GM18873 (cell line): ENCODE measurements around the gene KBTBD4.
"Not testable (repeated sequence)": the region's sequence is repeated elsewhere in the genome, so short reads cannot be mapped to it uniquely, and the experiment has no call there.

Experiments used
- ATAC-seq: cut with Tn5 transposase; IDR thresholded peaks from one replicate; pipeline ENCODE4 v1.9.1; 2021; ENCODE audit warnings: mild to moderate bottlenecking, moderate library complexity, moderate number of reproducible peaks; ENCODE audit not compliant: unreplicated experiment, low FRiP score

KBTBD4 gene

DNA sequence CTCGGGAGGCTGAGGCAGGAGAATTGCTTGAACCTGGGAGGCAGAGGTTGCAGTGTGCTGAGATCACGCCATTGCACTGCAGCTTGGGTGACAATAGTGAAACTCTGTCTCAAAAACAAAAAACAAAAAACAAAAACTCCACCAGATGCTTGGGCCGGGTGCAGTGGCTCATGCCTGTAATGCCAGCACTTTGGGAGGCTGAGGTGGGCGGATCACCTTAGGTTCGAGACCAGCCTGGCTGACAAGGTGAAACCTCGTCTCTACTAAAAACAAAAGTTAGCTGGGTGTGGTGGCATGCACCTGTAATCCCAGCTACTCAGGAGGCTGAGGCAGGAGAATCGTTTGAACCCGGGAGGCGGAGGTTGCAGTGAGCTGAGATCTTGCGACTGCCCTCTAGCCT, 14.4 kb downstream of the KBTBD4 start:
- ATAC-seq, result not testable (repeated sequence)

- not testable (repeated sequence) for ATAC-seq
Observed at GRCh38 chr11:47562393-47562792, 16.4 kb downstream of the KBTBD4 start.

GRCh38 chr11:47560426-47560825, 18.3 kb downstream of the KBTBD4 start:
- ATAC-seq, result no peak

- no peak for ATAC-seq
Observed at GRCh38 chr11:47558695-47559094, 20.1 kb downstream of the KBTBD4 start.

GRCh38 chr11:47557004-47557403, 21.8 kb downstream of the KBTBD4 start:
- not testable (repeated sequence) for ATAC-seq

DNA sequence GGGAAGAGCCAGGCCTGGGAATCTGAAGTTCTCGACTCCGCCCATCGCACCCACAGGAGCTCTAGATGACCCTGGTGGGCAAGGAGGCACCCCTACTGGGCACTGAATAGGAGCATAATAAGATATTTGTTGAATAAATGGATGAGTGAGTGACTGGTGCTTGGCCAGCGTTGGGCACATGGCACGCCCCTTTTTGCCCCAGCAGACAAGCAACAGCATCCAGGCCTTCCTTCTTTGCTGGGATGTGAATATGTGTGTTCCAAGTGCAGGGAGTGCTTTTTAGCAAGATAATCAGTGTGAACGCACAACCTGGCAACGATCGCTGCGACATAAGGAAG, 25.4 kb downstream of the KBTBD4 start:
- ATAC-seq, result peak; percentile 28

DNA sequence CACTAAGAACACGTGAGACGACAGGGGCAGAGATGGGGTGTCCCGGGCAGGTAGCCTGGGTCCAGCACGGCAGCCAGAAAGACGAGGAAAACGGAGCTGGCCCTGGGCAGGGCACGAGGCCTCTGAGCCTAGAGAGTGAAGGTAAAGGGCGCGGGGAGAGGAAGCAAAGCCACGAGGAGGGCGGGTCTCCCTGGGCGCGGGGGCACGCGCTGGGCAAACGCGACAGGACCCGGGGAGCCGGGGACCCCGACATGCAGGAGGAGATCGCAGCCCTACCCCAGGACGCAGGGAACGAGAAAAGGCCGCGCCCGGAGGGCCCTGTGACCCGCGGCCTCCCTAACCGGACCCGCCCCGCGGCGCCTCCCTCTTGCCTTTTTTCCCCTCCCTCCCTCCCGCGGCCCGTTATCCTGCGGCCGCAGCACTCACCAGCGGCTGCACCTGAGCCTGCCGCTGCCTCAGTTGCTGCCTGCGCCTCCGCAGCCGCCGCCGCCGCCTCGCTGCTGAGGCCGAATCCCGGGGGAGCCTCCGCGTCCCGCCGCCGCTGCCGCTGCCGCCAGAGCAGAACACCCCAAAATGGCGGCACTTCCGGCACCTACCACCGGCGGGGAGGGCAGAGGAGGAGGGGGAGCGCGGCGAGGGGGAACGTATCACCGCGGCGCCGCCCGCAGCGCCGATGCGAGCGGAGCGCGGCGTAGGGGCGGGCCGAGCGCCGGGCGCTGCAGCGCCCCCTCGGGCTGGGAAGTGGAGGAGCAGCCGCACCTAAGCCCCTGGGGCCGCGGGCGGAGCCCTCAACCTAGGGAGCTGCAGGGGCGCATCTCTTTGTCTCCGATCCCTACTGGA, 26.0 kb downstream of the KBTBD4 start, which contains the start of gene CELF1:
Gene CELF1 (minus strand): TSS at position 567 of the 840 bp plus-strand sequence. CDS start 53,609 bp downstream, outside the sequence.
- ATAC-seq, result peak; percentile 82

DNA sequence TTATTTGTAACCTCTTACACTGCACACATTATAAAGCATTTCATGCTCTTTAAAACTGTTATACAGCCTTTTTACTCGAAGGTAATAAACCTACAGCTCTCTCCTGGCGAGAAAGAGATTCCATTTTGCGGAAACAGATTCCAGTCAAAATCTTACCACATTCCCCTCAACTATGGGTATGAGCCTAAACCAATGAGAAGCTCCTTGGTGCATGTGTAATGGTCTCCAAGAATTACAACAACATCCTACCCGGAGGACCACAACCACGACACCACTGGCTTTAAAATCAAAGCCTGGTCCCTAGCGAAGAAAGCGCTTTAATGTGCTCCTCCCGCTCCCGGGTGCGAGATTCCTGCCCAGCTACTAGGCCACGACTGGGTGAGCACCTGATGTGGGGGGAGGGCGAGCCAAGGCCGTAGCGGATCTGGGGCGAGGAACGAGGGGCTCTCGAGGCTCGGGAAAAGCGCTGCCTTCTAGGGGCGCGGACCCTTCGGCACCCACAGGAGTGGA, 26.7 kb downstream of the KBTBD4 start:
- no peak for ATAC-seq

- no peak for ATAC-seq
Observed at GRCh38 chr11:47551086-47551485, 27.7 kb downstream of the KBTBD4 start.

DNA sequence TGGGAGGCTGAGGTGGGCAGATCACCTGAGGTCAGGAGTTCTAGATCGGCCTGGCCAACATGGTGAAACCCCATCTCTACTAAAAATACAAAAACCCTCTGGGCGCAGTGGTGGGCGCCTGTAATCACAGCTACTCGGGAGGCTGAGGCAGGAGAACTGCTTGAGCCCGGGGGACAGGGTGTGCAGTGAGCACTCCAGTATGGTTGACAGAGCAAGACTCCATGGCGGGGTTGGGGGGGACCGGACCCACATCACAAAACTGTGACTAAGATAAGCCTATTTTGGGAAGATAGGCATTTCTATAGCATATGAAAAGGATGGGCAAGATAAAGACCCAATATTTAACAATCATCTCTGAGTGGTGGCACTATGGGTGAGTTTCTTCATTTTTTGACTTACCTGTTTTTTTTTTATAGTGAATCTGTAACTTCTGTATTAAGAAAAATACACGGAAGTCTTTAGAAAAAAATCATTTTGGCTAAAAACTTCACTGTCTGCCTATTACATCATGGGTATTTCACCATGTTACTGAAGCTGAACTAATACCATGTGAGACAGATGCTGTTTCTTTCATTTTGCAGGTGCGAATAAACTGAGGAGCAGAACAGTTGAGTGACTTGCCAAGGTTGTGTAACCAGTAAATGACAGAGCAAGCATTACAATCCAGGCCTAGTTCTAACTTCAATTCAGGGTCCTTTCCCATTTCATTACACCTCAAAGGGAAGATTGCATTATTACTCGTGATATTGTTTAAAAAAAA, 28.3 kb downstream of the KBTBD4 start:
- ATAC-seq, result no peak

DNA sequence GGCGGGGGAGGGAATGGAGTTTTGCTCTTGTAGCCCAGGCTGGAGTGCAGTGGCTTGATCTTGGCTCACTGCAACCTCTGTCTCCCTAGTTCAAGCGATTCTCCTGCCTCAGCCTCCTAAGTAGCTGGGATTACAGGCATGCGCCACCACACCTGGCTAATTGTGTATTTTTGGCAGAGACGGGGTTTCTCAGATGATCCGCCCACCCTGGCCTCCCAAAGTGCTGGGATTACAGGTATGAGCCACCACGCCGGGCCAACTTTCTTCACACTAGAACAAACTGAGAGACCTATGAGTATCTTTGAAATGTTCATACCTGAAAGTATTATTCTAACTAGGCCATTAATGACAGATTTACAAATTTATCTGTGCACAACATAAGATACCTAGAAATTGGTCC, 32.5 kb downstream of the KBTBD4 start:
- ATAC-seq, result not testable (repeated sequence)

DNA sequence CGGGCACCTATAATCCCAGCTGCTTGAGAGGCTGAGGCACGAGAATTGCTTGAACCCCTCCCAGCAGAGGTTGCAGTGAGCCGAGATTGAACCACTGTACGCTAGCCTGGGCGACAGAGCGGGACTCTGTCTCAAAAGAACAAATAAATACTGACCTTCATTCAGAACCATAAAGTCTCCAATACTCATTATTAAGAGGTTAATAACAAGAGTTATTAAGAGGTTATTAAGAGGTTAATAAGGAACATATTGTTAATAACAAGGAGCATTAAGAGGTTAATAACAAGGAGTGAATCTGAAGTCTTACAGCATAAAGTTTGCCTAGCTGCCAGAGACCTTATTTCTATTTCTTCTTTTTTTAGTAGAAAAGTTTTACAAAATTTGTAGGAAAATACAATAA, 33.5 kb downstream of the KBTBD4 start:
- no peak for ATAC-seq

- ATAC-seq, result no peak
Observed at GRCh38 chr11:47541070-47541469, 37.7 kb downstream of the KBTBD4 start.

GRCh38 chr11:47539681-47540039, 39.1 kb downstream of the KBTBD4 start:
- ATAC-seq, result no peak

DNA sequence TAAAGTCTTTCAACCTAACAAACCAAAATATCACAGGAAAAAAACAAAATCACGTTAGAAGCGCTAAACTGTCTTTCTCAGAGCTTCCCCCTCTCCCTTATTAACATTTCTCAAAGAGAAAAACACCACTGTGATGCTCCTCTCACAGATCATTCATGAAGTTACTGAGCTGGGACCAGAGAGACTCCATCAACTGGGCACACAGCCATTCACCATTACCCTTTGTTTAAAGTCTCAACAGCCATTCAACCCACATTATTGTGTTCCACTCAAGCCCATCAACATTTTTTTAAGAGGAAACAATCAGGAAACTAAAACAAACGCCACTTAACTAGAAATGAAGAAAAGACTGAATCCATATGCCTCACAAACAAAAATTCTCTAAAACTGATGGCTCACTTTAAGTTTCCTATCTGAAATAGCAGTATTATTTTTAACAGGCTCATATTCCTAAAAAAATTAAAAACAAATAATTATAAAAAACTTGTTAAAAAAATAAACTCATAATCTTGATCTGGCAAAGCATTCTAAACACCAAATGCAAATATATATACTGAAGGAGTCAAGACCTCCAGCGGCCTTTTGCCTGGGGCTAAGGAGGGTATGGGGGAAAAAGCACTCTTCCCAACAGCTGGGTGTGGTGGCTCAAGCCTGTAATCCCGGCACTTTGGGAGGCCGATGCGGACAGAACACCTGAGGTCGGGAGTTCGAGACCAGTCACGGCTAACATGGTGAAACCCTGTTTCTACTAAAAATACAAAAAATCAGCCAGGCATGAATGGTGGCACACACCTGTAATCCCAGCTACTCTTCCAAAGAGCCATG, 39.8 kb downstream of the KBTBD4 start:
- ATAC-seq, result no peak

DNA sequence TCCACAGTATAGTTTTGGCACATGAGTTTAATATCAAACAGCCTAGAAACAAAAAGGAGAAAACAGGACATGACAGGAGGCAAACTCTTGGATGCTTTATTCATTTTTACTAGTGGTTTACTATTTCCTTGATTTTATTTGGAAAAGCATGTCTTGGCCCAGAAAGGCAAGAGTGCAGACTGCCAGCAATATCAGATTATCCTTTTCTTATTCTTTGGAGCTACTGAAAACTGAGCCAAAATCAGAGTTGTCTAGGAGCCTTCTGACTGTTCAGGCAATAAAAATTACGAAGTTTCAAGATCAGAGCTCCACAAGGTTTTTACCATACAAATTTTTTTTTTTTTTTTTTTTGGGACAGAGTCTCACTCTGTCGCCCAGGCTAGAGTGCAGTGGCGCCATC, 41.9 kb downstream of the KBTBD4 start:
- no peak for ATAC-seq

DNA sequence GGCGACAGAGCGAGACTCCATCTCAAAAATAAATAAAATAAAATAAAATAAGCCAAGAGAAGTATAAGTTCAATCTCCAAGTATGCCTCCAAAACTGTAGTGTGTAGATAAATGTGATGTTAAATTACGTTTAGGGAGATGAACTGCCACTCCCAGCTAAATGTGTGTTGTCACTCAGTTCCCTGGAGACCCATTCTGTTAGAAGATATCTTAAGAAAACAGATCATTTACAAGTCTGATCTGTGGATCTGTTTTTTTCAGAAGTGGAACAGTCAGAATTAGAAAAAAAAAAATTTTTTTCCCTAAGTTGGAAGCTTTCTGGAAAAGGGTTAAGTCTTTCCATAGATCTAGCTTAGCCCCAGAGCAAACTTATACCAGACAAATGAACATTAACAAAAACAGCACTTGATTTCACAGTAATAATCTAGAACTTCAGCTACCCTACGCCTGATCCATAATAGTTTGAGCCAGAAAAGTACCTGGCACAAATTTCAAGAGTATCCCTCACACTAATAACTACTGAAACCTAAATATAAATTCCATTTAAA, 44.0 kb downstream of the KBTBD4 start:
- ATAC-seq, result no peak

DNA sequence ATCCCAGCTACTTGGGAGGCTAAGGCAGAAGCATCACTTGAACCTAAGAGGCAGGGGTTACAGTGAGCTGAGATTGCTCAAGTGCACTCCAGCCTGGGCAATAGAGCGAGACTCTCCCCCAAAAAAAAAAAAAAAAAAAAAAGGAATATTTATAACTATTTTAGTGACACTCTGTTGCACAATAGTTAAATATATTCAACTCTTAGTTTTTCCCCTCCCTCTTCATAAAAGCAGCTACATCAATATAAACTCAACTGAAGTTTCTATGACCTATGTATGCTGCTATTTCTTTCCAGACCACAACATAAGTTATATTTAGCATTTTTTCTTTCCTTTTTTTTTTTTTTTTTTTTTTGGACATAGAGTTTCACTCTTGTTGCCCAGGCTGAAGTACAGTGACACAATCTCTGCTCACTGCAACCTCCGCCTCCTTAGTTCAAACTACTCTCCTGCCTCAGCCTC, 45.0 kb downstream of the KBTBD4 start:
- ATAC-seq, result no peak

DNA sequence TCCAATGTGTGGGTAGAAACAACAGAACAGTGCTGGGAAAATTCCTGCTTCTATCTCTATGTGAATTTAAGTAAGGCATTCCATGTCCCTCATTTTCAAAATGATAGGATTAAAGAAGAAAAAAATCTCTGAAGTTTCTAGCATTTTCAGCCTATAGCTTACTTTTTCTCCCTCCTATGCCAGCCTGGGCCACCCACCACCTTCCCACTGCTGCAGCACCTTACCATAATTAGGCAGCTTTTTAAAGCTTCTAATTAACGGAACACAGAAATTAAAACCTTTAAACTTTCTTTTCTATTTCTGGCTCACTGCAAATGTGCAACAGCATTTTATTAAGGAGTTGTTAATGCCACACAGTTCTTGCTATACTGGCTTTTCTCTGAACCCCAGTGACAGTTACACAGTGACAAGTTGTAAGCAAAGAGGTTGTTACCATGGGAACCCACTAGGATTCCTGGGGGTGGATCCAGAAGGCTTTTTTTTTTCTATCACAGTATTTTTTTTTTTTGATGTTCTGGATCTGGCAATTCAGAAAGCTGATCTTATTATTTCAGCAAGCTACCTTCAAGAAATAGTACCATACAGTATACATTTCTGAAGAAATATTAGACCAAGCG, 46.1 kb downstream of the KBTBD4 start:
- no peak for ATAC-seq

- no peak for ATAC-seq
Observed at GRCh38 chr11:47531666-47532065, 47.1 kb downstream of the KBTBD4 start.
